GM21529 (cell line): ENCODE data around the gene CRACR2B.

ENCODE experiments used
- ATAC-seq: cut with Tn5 transposase; IDR thresholded peaks from one replicate; pipeline ENCODE4 v1.9.1; 2021; ENCODE audit not compliant: unreplicated experiment

CRACR2B gene

DNA sequence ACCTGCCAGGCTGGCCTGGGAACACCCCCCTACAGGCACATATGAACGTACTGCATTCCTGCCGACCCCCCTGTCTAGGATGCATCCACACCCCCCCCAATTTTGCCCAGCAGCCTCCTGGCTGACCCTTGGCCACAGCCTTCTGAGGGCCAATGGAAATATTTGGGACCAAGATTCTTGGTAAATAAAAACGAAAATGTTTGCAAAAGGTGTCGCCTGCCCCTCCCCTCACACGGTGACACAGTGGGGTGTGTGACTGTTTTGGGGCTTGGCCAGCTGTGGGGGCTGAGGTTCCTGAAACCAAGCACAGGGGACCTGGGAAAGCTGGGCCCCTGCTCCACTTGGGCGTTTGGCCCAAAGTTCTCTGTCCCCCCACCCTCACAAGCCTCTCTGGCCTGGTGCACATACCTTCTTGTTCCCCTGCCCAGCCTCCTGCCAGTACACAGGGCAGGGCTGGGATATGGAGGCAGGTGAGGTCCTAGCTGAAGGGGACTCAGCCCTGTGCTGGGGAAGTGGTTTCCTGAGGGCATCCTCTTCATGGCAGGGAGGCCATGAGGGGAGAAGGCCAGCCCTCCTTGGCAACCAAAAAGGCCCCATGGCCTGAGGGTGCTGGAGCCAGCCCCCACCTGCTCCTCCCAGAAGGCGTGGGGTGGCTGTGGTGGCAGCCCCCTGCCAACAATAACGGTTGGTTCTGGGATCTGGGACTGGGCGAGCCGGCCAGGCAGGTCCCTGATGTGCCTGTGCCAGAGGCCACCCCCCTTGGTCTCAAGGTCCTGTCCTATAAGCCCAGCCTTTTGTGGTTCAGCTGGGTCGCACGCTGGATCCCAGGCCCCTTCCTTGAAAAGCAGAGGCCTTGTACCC is 2.1 kb upstream of the CRACR2B start:
- ATAC-seq: no peak

GRCh38 chr11:826227-826621 is 1.5 kb upstream of the CRACR2B start:
- no peak for ATAC-seq

GRCh38 chr11:826836-827145 is 928 bp upstream of the CRACR2B start:
- no peak for ATAC-seq

GRCh38 chr11:827146-827896 is 398 bp upstream of the CRACR2B start:
- ATAC-seq: no peak

DNA sequence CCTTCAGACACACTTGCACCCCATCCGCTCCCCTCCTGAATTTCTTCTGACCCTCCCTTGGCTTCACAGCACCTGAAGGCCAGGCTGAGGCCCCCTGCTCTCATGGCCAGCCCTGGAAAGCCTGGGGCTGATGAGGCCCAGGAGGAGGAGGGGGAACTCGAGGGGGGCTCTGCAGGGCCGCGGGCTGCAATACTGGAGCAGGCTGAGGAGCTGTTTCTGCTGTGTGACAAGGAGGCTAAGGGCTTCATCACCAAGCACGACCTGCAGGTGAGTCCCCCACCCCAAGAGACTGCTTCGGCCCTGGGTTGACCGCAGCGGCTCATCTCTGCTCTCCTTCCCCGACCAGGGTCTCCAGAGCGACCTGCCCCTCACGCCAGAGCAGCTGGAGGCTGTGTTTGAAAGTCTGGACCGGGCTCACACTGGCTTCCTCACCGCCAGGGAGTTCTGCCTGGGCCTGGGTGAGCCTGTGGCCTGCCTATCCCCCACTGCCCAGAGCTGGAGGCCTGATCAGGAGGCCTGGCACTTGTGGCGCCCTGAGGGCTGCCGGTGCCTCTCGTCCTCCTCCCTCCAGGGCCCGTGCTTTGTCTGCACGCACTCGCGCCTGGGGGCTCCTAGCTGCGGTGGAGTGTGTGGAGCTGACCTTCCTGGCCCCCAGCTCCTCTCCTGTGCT is 922 bp downstream of the CRACR2B start:
- ATAC-seq: no peak

GRCh38 chr11:829176-829846 is 1.6 kb downstream of the CRACR2B start:
- ATAC-seq: no peak

DNA sequence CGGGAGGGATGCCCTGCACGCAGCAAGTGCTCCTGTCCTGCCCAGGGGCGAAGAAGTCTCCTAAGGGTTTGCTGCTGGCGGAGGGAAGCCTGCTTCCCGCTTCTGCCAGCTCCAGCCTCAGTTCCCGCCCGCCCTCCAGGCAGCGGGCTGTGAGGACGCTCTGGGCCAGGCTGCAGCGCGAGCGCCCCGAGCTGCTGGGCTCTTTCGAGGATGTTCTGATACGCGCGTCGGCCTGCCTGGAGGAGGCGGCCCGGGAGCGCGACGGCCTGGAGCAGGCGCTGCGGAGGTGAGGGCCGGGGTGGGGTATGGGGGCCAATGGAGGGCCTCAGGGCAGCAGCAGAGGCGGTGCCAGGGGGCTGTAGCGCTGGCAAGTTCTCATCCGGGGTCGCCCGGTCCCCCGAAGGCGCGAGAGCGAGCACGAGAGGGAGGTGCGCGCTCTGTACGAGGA is 2.2 kb downstream of the CRACR2B start:
- peak; percentile 1 for ATAC-seq

- peak; percentile 35 for ATAC-seq
Measured at GRCh38 chr11:830295-831117, 2.8 kb downstream of the CRACR2B start.

DNA sequence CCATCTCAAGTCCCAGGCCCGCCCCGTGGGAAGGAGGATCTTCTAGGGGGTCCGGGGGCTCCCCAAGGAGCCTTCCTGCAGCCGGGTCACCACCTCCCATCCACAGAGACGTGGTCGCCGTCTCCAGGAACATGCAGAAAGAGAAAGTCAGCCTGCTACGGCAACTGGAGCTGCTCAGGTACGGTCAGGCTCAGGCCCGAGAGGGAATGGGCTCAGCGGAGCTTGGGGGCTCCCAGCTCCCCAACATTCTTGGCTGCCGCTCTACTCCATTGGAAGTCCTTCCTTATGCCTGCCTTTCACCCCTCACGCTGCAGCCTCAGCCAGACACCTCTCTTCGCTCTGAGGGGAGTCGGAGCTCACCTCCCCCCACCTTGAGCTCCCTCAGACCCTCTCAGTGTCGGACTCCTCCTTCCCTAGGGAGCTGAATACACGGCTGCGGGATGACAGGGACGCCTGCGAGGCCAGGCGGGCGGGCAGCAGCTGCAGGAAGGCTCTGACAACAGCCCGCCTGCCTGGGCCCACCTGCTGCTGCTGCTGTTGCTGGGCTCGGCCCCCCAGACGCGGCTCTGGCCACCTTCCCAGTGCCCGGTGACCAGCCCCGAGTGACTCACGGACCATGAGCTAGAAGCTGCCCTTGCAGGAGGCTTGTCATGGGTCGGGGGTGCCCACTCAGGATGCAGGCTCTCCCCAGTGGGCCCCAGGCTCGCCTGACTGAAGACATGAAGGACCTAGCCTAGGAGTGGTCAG is 3.6 kb downstream of the CRACR2B start:
- no peak for ATAC-seq

GRCh38 chr11:831961-832528 is 4.3 kb downstream of the CRACR2B start:
- ATAC-seq: no peak

- ATAC-seq: peak; percentile 37
Measured at GRCh38 chr11:832529-833113, 4.9 kb downstream of the CRACR2B start, which contains the start of gene CD151. Gene CD151, plus strand, starts transcription at chr11:832952. Its CDS starts 3,118 bp downstream, at chr11:836070.

DNA sequence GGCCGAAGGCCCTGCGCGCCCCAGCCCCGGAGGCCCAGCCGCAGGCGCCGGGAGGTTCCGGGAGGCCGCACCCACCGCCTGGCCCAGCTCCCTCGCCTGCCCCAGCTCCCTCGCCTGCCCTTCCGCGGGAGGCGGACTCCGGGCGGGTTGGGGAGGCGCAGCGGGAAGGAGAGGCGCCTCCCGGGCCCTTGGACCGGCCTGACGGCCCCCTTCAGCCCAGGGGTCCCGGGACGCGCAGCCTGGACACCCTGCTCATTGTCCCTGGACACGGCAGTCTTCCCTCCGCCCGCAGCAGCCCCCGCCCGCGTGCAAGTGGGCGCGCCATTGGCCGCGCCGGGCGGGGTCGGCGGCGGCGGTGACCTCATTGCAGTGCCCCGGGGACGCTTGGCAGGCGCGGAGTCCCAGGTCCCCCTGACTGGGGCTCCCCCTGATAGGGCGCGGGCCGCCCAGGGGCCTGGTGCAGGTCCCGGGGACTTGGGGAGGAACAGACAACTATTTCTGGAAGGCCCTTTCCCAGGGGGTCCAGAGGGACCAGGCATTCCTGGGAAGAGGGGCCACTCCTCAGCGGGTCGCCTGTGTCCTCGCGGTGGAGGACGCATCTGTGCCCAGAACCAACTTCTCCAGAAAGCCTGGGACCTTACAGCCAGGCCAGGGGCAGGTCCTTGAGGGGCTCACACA is 5.5 kb downstream of the CRACR2B start:
- peak; percentile 24 for ATAC-seq

GRCh38 chr11:833849-834311 is 6.2 kb downstream of the CRACR2B start:
- ATAC-seq: no peak

DNA sequence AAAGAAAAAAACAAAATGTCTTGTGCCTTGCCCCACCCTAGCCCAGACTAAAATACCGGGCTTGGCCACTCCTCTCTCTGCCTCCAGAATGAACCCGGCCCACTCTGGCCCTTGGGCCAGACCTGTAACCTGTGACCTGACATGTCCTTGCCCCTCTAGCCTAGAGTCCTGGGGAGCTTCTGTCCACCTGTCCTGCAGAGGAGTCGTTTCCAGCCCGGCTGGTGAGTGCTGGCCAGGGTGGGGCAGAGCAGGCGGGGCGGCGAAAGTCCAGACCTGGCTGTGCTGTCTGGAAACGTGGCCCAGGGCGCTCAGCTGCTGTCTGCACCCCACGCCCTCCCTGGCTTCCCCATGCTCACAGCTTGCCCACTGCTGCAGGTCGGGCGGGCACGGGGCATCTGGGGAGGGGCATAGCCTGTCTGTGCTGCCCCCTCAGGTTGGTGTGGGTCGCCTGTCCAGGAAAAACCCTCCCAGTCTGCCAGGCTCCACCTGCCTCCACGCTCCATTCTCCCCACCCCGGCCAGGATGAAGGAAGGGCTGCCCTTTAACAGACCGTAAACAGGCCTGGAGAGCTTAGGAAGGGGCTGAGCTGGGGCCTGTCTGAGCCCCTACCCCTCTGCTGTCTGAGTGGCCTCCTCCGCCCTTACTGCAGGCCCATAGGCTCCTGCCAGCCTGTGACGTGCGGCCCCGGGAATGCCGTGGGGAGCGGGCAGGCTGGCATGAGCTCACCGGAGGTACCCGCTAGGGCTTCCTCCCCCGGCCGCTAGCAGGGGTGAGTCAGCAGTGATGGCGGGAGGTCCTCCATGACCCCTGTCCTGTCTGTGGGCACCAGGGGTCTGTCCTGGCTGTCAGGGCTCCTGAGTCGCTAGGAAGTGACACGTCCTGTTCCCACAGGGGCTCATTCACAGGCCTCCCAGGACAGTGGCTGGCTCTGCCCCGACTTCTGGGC is 6.9 kb downstream of the CRACR2B start:
- ATAC-seq: no peak

- no peak for ATAC-seq
Measured at GRCh38 chr11:836274-836673, 8.6 kb downstream of the CRACR2B start.

DNA sequence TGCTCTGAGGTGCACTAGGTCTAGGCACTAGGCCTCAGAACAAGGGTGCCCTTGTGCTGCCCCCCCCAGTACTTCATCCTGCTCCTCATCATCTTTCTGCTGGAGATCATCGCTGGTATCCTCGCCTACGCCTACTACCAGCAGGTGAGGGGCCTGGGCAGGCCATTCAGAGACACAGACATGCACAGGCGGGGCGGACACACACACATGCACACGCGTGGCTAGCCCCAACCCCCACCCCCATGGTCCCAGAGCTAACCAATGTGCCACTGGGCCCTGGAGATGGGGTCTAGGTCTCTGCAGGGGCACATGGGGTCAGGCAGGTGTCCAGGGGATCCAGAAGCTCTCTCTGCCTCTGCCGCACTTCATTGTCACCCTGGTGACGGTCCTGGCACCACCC is 9.0 kb downstream of the CRACR2B start:
- ATAC-seq: no peak
